ENCODE data around the gene C9orf85.

DNA sequence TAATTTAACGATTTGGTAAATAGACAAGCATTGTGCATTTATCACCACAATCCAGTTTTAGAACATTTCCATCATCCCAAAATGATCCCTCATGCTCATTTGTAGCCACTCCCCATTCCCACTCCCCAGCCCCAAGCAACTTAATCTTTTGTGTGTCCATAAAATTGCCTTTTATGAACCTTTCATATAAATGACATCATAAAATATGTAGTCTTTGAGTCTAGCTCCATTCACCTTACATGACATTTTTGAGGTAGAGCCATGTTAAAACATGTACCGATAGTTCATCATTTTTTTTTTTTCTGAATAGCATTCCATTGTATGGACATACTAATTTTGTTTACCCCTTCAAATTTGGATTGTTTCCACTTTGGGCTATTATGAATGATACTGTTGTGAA is 70.5 kb downstream of the C9orf85 start:
- no peak for TF ChIP-seq EZH2 (IDR thresholded peaks at IDR 0.05; ENCODE audit: borderline replicate concordance, low read length)
- TF ChIP-seq, protein P1, sequence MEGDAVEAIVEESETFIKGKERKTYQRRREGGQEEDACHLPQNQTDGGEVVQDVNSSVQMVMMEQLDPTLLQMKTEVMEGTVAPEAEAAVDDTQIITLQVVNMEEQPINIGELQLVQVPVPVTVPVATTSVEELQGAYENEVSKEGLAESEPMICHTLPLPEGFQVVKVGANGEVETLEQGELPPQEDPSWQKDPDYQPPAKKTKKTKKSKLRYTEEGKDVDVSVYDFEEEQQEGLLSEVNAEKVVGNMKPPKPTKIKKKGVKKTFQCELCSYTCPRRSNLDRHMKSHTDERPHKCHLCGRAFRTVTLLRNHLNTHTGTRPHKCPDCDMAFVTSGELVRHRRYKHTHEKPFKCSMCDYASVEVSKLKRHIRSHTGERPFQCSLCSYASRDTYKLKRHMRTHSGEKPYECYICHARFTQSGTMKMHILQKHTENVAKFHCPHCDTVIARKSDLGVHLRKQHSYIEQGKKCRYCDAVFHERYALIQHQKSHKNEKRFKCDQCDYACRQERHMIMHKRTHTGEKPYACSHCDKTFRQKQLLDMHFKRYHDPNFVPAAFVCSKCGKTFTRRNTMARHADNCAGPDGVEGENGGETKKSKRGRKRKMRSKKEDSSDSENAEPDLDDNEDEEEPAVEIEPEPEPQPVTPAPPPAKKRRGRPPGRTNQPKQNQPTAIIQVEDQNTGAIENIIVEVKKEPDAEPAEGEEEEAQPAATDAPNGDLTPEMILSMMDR (IDR thresholded peaks at IDR 0.05; ENCODE audit: low read length), result no peak
